T-helper 2 cell treated with Interferon-gamma antibody and Interleukin-4, amounts not matched to agents 100 ng/mL and 5 ng/mL, for 36 hours (primary cell): ENCODE results near the gene DSCAM. TPM values are rescaled to one million over a fixed set of nuclear protein-coding genes. Genes with fewer than 3 reads are reported as not detected.

ENCODE experiments used
- intact Hi-C: fragments of 100-400 bp; cut with micrococcal nuclease; formaldehyde crosslinking; loops from one replicate; pipeline ENCODE4 v1.15.1; 2023
- total RNA-seq: library from RNA; stranded (reverse); gene quantifications from 2 replicates; pipeline ENCODE4 v1.2.3, GENCODE V29; 2022

DSCAM gene
- total RNA-seq, 1 donor from 2014 or later: not detected

GRCh38 chr21:40016667-40017066 lies 830.3 kb downstream of the DSCAM start:
- intact Hi-C loops: no loop called here

DNA sequence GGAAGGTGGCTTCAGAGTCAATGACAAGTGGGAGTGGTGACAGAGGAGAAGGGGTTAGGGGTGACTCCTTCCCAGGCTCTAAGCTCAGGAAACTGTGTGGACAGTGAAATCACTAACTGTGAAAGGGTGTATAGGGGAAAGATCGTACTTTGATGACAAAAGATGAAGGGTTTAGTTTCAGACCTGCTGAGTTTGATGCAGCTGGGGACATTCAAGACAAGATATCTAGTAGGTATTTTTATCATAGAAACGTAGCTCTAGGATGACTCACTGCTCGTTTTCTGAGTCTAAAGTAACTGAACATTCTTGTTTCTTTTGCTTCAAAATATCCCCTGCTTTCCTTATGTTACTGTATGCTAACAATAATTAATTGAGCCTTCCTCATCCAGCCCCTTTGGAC lies 830.7 kb downstream of the DSCAM start:
- intact Hi-C loops: no loop called here

GRCh38 chr21:40015818-40016217 lies 831.1 kb downstream of the DSCAM start:
- intact Hi-C loops: no loop called here

- intact Hi-C loops: no loop called here
Observed at GRCh38 chr21:40014394-40014793, 832.6 kb downstream of the DSCAM start.

- intact Hi-C loops: no loop called here
Observed at GRCh38 chr21:40013001-40013735, 833.8 kb downstream of the DSCAM start.

DNA sequence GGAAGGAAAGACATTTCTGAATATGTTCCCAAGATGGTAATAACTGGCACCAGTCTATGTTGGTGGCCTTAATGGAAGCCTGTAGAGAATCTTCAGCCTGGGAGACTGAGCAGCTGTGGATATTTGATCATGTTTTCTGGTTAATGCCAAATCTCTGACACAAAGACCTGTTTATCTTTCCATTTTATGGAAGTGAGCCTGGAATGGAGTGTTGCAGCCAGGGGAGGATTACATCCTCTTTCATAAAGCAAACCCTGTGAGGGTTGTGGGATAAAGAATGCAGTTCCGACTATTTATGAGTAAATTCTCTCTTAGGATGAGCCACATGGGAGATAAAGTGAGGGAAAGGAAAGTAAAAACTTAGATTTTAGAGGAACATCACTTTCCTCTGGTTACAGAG lies 835.6 kb downstream of the DSCAM start:
- intact Hi-C loops: no loop called here

DNA sequence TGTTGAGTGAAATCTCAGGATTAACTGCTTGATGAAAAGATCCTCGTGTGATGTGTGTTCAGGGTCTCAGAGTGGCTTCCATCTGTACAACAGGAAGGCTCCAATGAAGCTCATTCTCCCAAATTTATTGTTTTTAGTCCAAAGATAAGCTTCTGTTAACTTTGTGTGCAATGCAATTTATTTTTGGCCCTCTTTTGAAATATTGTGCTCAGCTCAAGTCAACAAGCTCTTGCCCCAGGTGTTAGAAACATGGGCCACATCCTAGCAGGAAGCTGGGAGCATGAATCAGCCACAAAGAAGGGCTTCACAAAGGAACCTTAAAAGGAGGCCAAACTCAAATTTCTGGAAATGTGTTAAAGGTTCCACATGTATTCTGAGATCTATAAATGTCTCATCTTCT lies 844.0 kb downstream of the DSCAM start:
- intact Hi-C loops: no loop called here

DNA sequence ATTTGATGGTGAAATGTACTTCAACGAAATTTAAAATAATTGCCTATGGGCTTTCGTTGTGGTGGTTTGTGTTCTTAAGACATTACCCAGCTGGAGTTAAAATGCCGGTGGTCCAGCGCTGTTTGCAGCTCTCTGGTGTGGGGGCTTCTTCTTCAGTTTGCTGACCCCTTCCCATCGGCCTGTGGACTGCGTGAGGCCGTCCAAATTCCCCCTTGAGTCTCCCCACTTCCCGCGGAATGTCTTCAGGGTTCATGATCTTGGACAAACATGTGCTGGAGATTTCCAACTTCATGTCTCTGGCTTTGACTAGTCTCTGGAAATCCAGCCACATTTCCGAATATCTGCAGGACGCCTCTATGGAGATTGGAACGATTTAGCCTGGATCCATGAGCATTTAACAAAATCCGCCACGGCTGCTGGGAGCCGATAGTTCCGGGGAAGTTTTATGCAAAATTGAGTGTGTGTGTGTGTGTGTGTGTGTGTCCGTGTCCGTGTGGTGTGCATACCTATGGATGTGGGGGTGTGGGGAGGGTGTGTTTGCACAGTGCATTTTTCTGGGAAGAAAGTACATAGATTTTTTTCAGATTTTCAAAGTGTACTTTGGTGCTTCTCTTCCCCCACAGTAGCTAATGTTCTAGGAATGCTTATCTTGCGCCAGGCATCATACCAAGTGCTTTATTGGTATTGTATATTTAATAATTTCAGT lies 862.5 kb downstream of the DSCAM start:
- intact Hi-C loops: no loop called here

DNA sequence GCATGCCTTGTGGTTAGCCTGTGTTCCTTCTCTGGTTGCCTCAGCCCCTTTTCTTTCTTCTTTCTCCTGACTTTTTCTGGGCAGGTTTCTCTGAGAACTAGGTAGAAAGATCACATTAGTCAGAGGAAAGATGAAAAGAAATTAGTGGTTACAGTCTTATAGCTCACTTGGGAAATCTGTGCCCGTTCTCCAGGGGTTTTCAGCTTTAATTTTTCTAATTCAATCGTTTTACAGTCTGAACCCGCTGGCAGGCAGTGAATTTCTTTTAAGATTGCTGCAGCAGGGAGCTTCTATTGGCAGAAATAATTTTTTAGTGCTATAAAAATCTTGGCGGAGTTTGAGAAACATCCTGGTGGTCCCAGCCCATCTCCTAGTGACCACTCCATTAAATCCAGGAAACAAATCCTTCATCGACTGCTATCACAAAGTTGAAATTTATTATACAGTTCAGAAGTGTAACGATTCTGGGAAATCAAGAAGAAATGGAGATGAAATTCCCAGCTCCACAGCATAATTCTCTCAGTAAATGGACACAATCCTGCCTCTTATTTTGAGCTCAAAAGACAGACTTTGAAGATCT lies 866.6 kb downstream of the DSCAM start:
- intact Hi-C loops: no loop called here

DNA sequence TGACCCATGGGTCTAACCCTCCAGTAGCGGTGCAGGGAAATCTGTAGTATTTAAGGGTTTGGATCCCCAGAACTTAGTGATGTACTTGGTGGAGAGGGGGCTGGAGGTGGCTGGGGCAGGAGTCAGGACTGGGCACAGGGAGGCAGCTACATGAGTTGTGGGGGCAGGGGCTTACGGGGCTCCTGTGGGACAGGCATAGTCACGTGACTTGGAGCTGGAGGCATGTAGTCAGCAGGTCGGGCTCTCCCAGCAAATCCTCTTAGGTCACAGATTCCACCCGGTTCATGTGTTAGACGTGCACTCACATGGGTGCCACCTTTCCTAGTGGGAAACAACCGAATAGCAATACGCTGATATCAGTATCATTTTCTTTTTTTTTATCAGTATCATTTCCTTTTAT lies 867.6 kb downstream of the DSCAM start:
- intact Hi-C loops: no loop called here

DNA sequence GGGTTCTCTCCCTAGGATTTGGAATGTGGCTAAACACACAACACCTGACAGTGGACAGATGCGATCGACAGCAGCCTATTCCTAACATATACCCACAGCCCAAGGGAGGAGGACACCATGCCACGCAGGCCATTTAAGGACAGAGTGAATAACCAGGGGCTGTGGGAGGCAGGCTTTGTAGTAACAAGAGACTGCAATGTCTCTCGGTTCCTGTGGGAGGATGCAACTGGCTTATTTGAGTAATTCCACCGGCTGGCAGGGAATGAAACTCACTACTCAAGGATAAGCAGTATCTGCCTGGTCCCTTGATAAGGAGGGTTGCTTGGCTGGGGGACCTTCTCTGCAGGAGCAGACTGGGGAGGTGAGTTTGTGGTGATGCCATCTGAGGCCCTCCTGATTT lies 870.2 kb downstream of the DSCAM start:
- intact Hi-C loops: no loop called here

DNA sequence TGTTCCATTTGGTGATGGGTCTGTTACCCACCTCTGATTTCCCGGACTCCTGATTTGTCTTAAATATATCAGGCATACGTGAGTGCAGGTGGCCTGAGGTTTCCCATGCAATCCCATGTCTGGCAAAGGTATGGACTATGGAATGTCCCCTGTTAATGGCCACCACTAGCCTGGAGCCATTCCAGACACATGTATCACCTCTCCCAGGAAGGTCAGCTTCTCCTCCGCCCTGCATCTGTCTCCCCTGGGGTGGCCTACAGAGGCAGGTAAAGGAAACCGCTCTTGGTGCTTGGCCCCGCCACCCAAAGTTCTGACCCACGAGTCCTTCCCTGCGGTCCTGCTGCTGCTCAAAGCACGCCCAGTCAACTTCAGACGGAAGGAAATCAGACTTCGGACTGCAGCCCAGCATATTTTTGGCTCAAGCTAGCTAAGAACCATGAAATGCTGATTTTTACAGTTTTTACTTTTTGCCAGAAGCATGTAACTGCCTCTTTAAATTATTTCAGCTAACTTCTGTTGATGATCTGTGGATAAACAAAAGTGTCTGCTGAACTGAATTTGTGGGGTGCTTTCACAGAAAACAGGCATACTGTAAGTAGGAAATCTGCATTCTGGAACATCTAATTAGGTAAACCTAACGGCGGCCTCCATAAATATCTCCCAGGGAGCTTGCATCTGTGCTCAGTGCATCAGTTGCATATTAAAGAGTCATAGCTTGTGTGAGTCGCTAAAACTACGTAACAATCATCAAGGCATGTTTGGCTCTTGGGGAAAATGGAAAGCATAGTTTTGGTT lies 873.8 kb downstream of the DSCAM start:
- intact Hi-C loops: no loop called here

- intact Hi-C loops: no loop called here
Observed at GRCh38 chr21:39972471-39972870, 874.5 kb downstream of the DSCAM start.

DNA sequence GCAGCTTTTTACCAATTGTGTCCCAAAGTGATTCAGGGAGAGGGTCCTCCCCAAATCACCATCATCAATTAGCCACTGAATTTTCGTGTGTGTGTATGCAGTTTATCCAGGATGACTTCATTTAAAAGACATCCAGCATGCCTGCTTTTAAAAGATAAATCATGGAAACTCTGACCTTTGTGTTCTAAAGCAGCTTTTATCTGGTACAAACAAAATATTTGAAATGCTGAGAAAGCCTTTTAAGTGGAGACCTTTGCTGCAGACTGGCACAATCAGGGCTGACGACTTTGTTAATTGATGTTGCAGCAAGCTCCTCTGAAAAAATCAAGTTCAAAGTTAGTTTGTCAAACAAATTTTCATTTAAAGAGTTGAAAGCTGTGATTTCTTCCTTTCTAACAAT lies 875.0 kb downstream of the DSCAM start:
- intact Hi-C loops: no loop called here

GRCh38 chr21:39969691-39970364 lies 877.1 kb downstream of the DSCAM start:
- intact Hi-C loops: no loop called here

- intact Hi-C loops: no loop called here
Observed at GRCh38 chr21:39968010-39968409, 878.9 kb downstream of the DSCAM start.

GRCh38 chr21:39966786-39967185 lies 880.2 kb downstream of the DSCAM start:
- intact Hi-C loops: no loop called here

- intact Hi-C loops: no loop called here
Observed at GRCh38 chr21:39965026-39965425, 881.9 kb downstream of the DSCAM start.

DNA sequence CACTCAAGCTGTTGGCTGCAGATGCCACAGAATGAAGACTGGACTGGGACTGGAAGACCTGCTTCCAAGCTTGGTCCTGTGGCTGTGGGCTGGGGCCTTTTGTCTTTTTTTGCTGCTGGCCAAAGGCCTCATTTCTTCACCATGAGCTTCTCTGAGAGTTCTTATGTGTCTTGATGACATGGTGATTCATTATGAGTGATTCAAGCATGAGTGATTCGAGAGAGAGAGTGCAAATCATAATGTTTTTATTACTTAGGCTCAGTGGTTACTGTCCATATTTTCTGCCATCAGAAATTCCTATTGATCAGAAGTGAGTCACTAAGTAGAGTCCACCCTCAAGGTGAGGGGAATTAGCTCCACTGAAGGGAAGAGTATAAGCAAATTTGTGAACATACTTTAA lies 885.7 kb downstream of the DSCAM start:
- intact Hi-C loops: no loop called here
